H1 (cell line): Measurements from ENCODE around the gene GRAMD1B. TPM values are rescaled to one million over a fixed set of nuclear protein-coding genes. Genes with fewer than 3 reads are reported as not detected.

Source experiments
- CTCF ChIA-PET: fragments of 300-600 bp; sonication (Branson Sonifier 250); formaldehyde crosslinking; loops from one replicate; lab custom pipeline; 2021; ENCODE audit not compliant: partially characterized antibody; lab: Charles Lee
- POLR2A ChIA-PET: fragments of 300-600 bp; sonication (Branson Sonifier 250); formaldehyde crosslinking; loops from one replicate; lab custom pipeline; 2021; ENCODE audit warnings: inconsistent platforms; ENCODE audit not compliant: partially characterized antibody; lab: Charles Lee
- DNase-seq, 2 experiments: peaks; one replicate each; pipeline versions ENCODE4 v3.0.0 to v3.0.0-alpha.2; 2010 to 2022; ENCODE audit warnings: low spot score in 2 of 2, low read depth in 1 of 2, mixed read lengths in 1 of 2
- FAIRE-seq: peaks from 2 replicates; lab custom pipeline; 2011; peaks lifted over from hg19 to GRCh38; lab: Jason Lieb, UNC
- H2AFZ ChIP-seq: 2 replicates; pipeline ENCODE4 v1.8.1; 2012; ENCODE audit warnings: low read length, inconsistent platforms
- H2AK5ac ChIP-seq: 2 replicates; pipeline ENCODE4 v1.6.1; 2013; ENCODE audit warnings: low read depth, low read length
- H2BK120ac ChIP-seq: replicated peaks from 2 replicates; pipeline ENCODE3; 2013; ENCODE audit warnings: low read depth, low read length, inconsistent platforms
- H2BK12ac ChIP-seq: 2 replicates; pipeline ENCODE4 v1.6.1; 2013; ENCODE audit warnings: low read depth, low read length
- H2BK15ac ChIP-seq: 2 replicates; pipeline ENCODE4 v1.6.1; 2013; ENCODE audit warnings: low read length
- H2BK20ac ChIP-seq: 2 replicates; pipeline ENCODE4 v1.6.1; 2013; ENCODE audit warnings: low read length
- H2BK5ac ChIP-seq: 2 replicates; pipeline ENCODE4 v1.6.1; 2013; ENCODE audit warnings: low read depth, low read length
- H3K14ac ChIP-seq: 2 replicates; pipeline ENCODE4 v1.6.1; 2013; ENCODE audit warnings: inconsistent platforms; ENCODE audit not compliant: insufficient read length
- H3K18ac ChIP-seq: 2 replicates; pipeline ENCODE4 v1.6.1; 2013; ENCODE audit warnings: low read length; ENCODE audit errors: extremely low read depth
- H3K23ac ChIP-seq: 2 replicates; pipeline ENCODE4 v1.6.1; 2013; ENCODE audit warnings: inconsistent platforms; ENCODE audit not compliant: insufficient read length
- H3K23me2 ChIP-seq: 2 replicates; pipeline ENCODE4 v1.6.1; 2013; ENCODE audit warnings: low read depth, low read length
- H3K27ac ChIP-seq: 2 replicates; pipeline ENCODE4 v1.6.1; 2011; ENCODE audit warnings: low read depth, low read length, inconsistent platforms
- H3K27me3 ChIP-seq, 4 experiments: replicated peaks in 1 of 4; 1 replicate in 1 of 4; 2 replicates in 3 of 4; pipeline versions ENCODE4 v1.6.1 to v1.8.1; 2011 to 2013; ENCODE audit warnings: low read length in 3 of 4, mild to moderate bottlenecking in 3 of 4, inconsistent platforms in 2 of 4, mixed read lengths in 2 of 4, moderate library complexity in 1 of 4; ENCODE audit not compliant: control insufficient read depth in 3 of 4, insufficient read depth in 3 of 4; ENCODE audit errors: extremely low read depth in 1 of 4
- H3K36me3 ChIP-seq, 4 experiments: 2 replicates each; pipeline versions ENCODE4 v1.6.1 to v1.8.1; 2011 to 2013; ENCODE audit warnings: mild to moderate bottlenecking in 4 of 4, low read length in 3 of 4, moderate library complexity in 2 of 4, control low read depth in 1 of 4, inconsistent platforms in 1 of 4; ENCODE audit not compliant: insufficient read depth in 4 of 4, control insufficient read depth in 2 of 4
- H3K4ac ChIP-seq: replicated peaks from 2 replicates; pipeline ENCODE3; 2013; ENCODE audit warnings: low read length, low read depth, mixed read lengths, inconsistent platforms; ENCODE audit not compliant: insufficient read length
- H3K4me1 ChIP-seq, 4 experiments: replicated peaks in 1 of 4; 1 replicate in 1 of 4; 2 replicates in 3 of 4; pipeline versions ENCODE4 v1.6.1 to v1.8.1; 2011 to 2013; ENCODE audit warnings: low read length in 3 of 4, inconsistent platforms in 2 of 4, mixed read lengths in 1 of 4; ENCODE audit not compliant: insufficient read depth in 4 of 4, control insufficient read depth in 3 of 4
- H3K4me2 ChIP-seq, 2 experiments: 2 replicates each; pipeline versions ENCODE4 v1.6.1 to v1.8.1; 2011 to 2013; ENCODE audit warnings: low read depth in 2 of 2, low read length in 2 of 2, control low read depth in 1 of 2, inconsistent platforms in 1 of 2, mild to moderate bottlenecking in 1 of 2; ENCODE audit not compliant: insufficient read depth in 1 of 2
- H3K4me3 ChIP-seq, 4 experiments: fragments of 200-600, 300-600 bp in 1 of 4; sonication (generic), shearing (Covaris generic), sonication (Bioruptor Twin) in 1 of 4; 2 replicates each; pipeline versions ENCODE4 v1.5.1 to v1.8.1; 2011 to 2016; ENCODE audit warnings: low read length in 4 of 4, low read depth in 3 of 4, control low read depth in 2 of 4, inconsistent platforms in 2 of 4, mild to moderate bottlenecking in 2 of 4, mixed read lengths in 1 of 4, moderate library complexity in 1 of 4; ENCODE audit not compliant: insufficient read depth in 2 of 4; ENCODE audit errors: extremely low read depth in 1 of 4
- H3K56ac ChIP-seq: replicated peaks from 2 replicates; pipeline ENCODE3; 2013; ENCODE audit warnings: low read depth, mild to moderate bottlenecking, mixed read lengths, low read length, inconsistent platforms; ENCODE audit not compliant: insufficient read length
- H3K79me1 ChIP-seq: 2 replicates; pipeline ENCODE4 v1.6.1; 2013; ENCODE audit warnings: low read depth, low read length, control low read depth
- H3K79me2 ChIP-seq, 2 experiments: 2 replicates each; pipeline versions ENCODE4 v1.6.1 to v1.8.1; 2012 to 2013; ENCODE audit warnings: low read length in 2 of 2, mild to moderate bottlenecking in 2 of 2, inconsistent platforms in 1 of 2; ENCODE audit not compliant: insufficient read depth in 2 of 2, control insufficient read depth in 1 of 2
- H3K9ac ChIP-seq, 4 experiments: replicated peaks in 1 of 4; 1 replicate in 1 of 4; 2 replicates in 3 of 4; pipeline versions ENCODE4 v1.6.1 to v1.8.1; 2011 to 2013; ENCODE audit warnings: low read depth in 3 of 4, low read length in 3 of 4, control low read depth in 2 of 4, mild to moderate bottlenecking in 2 of 4, moderate library complexity in 2 of 4, inconsistent platforms in 1 of 4; ENCODE audit errors: extremely low read depth in 1 of 4
- H3K9me3 ChIP-seq, 2 experiments: 2 replicates each; pipeline versions ENCODE4 v1.6.1 to v1.8.1; 2012 to 2013; ENCODE audit warnings: mild to moderate bottlenecking in 2 of 2, moderate library complexity in 2 of 2, control low read depth in 1 of 2, inconsistent platforms in 1 of 2, low read depth in 1 of 2, low read length in 1 of 2, mixed read lengths in 1 of 2; ENCODE audit not compliant: insufficient read depth in 2 of 2
- H4K20me1 ChIP-seq, 2 experiments: replicated peaks in 1 of 2; 2 replicates each; pipeline versions ENCODE3 to v1.8.1; 2011 to 2013; ENCODE audit warnings: inconsistent platforms in 2 of 2, low read length in 2 of 2, mild to moderate bottlenecking in 1 of 2; ENCODE audit not compliant: insufficient read depth in 2 of 2, control insufficient read depth in 1 of 2
- H4K5ac ChIP-seq: 2 replicates; pipeline ENCODE4 v1.6.1; 2013; ENCODE audit warnings: low read length, low read depth, mixed read lengths, inconsistent platforms; ENCODE audit not compliant: insufficient read length
- H4K8ac ChIP-seq: 2 replicates; pipeline ENCODE4 v1.8.0; 2013; ENCODE audit warnings: mild to moderate bottlenecking, moderate library complexity, low read length, inconsistent platforms; ENCODE audit not compliant: insufficient read depth; ENCODE audit errors: extremely low read depth
- H4K91ac ChIP-seq: replicated peaks from 2 replicates; pipeline ENCODE3; 2013; ENCODE audit warnings: low read length, mixed read lengths, inconsistent platforms; ENCODE audit not compliant: insufficient read length
- CBX8 ChIP-seq: fragments of 300-800, 300-1000 bp; sonication (generic); IDR thresholded peaks from 2 replicates; pipeline ENCODE4 v1.7.1; 2016; ENCODE audit warnings: low read depth, low read length, borderline replicate concordance
- CTBP2 ChIP-seq: IDR thresholded peaks from 2 replicates; pipeline ENCODE4 v1.7.0; 2011; ENCODE audit warnings: borderline replicate concordance, mild to moderate bottlenecking, moderate library complexity, mixed read lengths, low read length; ENCODE audit not compliant: insufficient read depth, insufficient read length
- EP300 ChIP-seq, 2 experiments: IDR thresholded peaks; 1 replicate in 1 of 2; 2 replicates in 1 of 2; pipeline ENCODE4 v1.6.1; 2011 to 2012; ENCODE audit warnings: low read depth in 2 of 2, low read length in 2 of 2, mild to moderate bottlenecking in 2 of 2, borderline replicate concordance in 1 of 2, inconsistent platforms in 1 of 2, moderate library complexity in 1 of 2
- JUN ChIP-seq: IDR thresholded peaks from 2 replicates; pipeline ENCODE4 v1.6.1; 2011; ENCODE audit warnings: low read depth, mild to moderate bottlenecking, improper control_type of control experiment, low read length
- NANOG ChIP-seq: IDR thresholded peaks from 2 replicates; pipeline ENCODE4 v1.6.1; 2011; ENCODE audit warnings: low read length, low read depth, mild to moderate bottlenecking, inconsistent platforms; ENCODE audit not compliant: insufficient read depth, poor library complexity, severe bottlenecking
- RFX5 ChIP-seq: IDR thresholded peaks from 2 replicates; pipeline ENCODE4 v1.6.1; 2011; ENCODE audit warnings: low read depth, low read length, improper control_type of control experiment, borderline replicate concordance
- WGBS, 2 experiments: shearing (Covaris generic) in 1 of 2; methylation state at CpG; one replicate each; pipeline versions ENCODE4 v1.1.6 to v1.1.7; 2013 to 2015; ENCODE audit warnings: low lambda C conversion rate in 2 of 2, mixed read lengths in 2 of 2, inconsistent platforms in 1 of 2, low coverage in 1 of 2, missing lambda C conversion rate in 1 of 2; ENCODE audit not compliant: insufficient replicate concordance in 2 of 2, insufficient coverage in 1 of 2, insufficient read length in 1 of 2; ENCODE audit errors: extremely low coverage in 1 of 2, missing lambda C conversion rate in 1 of 2; 5-methylcytosine and 5-hydroxymethylcytosine counted together
- polyA plus RNA-seq, 7 experiments: library from polyadenylated mRNA; depleted of rRNA in 3 of 7; stranded (reverse) in 5 of 7; unstranded in 2 of 7; fragments of >200 nt in 5 of 7; fragments of 200-250 nt in 2 of 7; gene quantifications; 1 replicate in 5 of 7; 2 replicates in 1 of 7; 4 replicates in 1 of 7; pipeline versions ENCODE4 v1.2.1 to v1.2.3, GENCODE V29; 2011 to 2013; ENCODE audit warnings: missing spikeins in 2 of 7, mixed read lengths in 2 of 7
- total RNA-seq: library from RNA; stranded (reverse); fragmentation: NEBNext Ultra II Directional; extraction: Animal tissue kit (Norgen Biotek cat#: 25700); gene quantifications from 2 replicates; pipeline ENCODE4 v1.2.1, GENCODE V29; 2021

The GRAMD1B gene
- total and polyA plus RNA-seq, 2 of the 8 experiments (the other 6 are each of a cell fraction or from before 2014, with no cell fraction given), result 10.1 to 21.2 TPM

DNA sequence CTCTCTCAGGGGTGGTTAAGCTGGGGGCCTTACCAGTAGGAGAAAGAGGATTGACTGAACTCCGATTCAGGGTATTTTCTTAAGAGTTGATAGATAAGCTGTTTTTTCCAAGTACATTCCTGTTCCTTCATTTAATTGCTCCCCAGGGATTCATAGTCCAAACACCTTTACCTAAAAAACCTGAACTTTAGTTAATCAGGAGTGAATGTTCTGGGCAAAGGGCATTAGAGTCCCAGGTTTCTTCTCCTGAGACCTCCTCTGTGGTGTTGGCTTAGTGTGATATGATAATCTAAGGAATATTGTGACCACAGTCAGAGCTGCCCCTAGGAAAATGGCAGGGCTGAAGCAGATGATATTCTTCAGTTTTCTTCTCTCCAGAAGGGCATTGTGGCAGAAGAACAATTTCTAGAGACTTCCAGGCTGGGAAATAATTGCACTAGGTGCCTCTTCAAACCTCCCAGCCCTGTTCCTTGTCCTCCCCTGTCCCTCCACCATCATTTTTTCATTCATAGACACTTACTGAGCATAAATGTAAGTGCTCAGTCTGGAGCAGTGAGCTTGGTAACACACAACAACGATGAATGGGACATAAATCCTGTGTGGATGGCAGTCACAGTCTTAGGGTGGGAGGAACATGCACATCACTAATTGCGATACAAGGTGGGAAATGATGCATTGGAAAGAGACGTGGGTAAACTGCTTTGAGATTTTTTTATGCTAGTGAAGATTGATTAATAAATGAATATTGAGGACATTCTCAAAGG, 11.5 kb upstream of the GRAMD1B start:
- Histone ChIP-seq H3K14ac (no peak overlapping the region), H4K91ac (no peak overlapping the region), H2BK20ac (no peak overlapping the region), H3K4me2 (no peak overlapping the region), H4K8ac (no peak overlapping the region), H2AK5ac (no peak overlapping the region), H3K79me1 (no peaks in the 10 kb centered on the region), H3K56ac (no peak overlapping the region), H4K5ac (no peak overlapping the region), H3K27me3 (no peaks in the 10 kb centered on the region; a peak in 1 of 7 replicates), H3K18ac (no peak overlapping the region), H4K20me1 (no peaks in the 10 kb centered on the region), H3K9me3 (no peaks in the 10 kb centered on the region), H3K79me2 (no peaks in the 10 kb centered on the region), H3K23ac (no peak overlapping the region), H3K4ac (no peak overlapping the region), H3K27ac (no peak overlapping the region), H2BK5ac (no peak overlapping the region), H2BK12ac (no peak overlapping the region), H3K4me3 (no peak overlapping the region), H2BK120ac (no peak overlapping the region), H3K36me3 (no peaks in the 10 kb centered on the region), H3K4me1 (no peaks in the 10 kb centered on the region), H3K23me2 (peaks cover 3% of the 10 kb centered on the region; the same call in 1 of the 2 replicates), H3K9ac (no peak overlapping the region), H2AFZ (no peak overlapping the region), H2BK15ac (no peak overlapping the region)
- no peak for TF ChIP-seq CBX8
- no peak for TF ChIP-seq CTBP2
- no peak for TF ChIP-seq RFX5
- no peak for TF ChIP-seq JUN
- TF ChIP-seq NANOG, result no peak
- no peak for TF ChIP-seq EP300 (IDR thresholded peaks at IDR 0.05; ENCODE audit: borderline replicate concordance in 1 of 2, low read depth in 2 of 2, low read length in 2 of 2)
- FAIRE-seq (no peak), DNase-seq (no peak)
- CTCF ChIA-PET, result interaction anchor here (1.1 to 5.4 kb wide), 4 partner anchors 9 to 118 kb away, joined by 3 to 38 read pairs (median 4); no protein-coding TSS in a partner anchor
- WGBS, 2 experiments, result 92% methylated on average over 4 of the region's 4 CpGs; no CpG with 5 or more reads in 1 of the 2 experiments
- POLR2A ChIA-PET, result interaction anchor here (0.9 to 1.1 kb wide), 2 partner anchors 9 to 11 kb away, joined by 3 to 4 read pairs; partner anchors contain the start of gene GRAMD1B
